Measurements from ENCODE around the gene TSFM.

DNA sequence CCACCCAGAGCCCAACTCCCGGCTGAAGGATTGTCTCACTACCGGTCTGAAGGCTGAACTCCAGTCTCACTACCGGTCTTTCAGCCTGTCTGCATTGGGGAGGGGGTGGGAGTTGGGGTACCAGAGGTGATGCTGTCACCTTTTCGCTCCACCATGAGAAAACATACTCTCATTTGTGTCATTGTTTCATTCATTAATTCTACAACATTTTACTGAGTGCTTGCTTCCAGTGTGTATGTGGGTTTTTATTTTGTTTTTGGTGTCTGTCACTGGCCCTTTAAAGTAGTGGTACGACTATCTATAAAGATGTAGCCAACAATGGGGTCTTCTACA, 30.0 kb upstream of the TSFM start:
- TF ChIP-seq EZH2phosphoT487 (IDR thresholded peaks at IDR 0.05; ENCODE audit: borderline replicate concordance, low read length) (no peak), CTCF (IDR thresholded peaks at IDR 0.05; ENCODE audit: low read depth, low read length, poor library complexity, severe bottlenecking) (no peak)

Measured in DOHH2 (cell line).